Stimulated activated CD4-positive, alpha-beta T cell treated with anti-CD3 and anti-CD28 coated beads, Interleukin-12 subunit alpha, Interleukin-12 subunit beta, amount 100 ng/mL, for 48 hours (primary cell): ENCODE measurements around the gene SFXN4.

Experiments
- DNase-seq, 3 donors: peaks; one replicate each; pipeline ENCODE4 v3.0.0-alpha.2; 2020; ENCODE audit warnings: low read depth in 2 of 3, low spot score in 1 of 3

Gene SFXN4

DNA sequence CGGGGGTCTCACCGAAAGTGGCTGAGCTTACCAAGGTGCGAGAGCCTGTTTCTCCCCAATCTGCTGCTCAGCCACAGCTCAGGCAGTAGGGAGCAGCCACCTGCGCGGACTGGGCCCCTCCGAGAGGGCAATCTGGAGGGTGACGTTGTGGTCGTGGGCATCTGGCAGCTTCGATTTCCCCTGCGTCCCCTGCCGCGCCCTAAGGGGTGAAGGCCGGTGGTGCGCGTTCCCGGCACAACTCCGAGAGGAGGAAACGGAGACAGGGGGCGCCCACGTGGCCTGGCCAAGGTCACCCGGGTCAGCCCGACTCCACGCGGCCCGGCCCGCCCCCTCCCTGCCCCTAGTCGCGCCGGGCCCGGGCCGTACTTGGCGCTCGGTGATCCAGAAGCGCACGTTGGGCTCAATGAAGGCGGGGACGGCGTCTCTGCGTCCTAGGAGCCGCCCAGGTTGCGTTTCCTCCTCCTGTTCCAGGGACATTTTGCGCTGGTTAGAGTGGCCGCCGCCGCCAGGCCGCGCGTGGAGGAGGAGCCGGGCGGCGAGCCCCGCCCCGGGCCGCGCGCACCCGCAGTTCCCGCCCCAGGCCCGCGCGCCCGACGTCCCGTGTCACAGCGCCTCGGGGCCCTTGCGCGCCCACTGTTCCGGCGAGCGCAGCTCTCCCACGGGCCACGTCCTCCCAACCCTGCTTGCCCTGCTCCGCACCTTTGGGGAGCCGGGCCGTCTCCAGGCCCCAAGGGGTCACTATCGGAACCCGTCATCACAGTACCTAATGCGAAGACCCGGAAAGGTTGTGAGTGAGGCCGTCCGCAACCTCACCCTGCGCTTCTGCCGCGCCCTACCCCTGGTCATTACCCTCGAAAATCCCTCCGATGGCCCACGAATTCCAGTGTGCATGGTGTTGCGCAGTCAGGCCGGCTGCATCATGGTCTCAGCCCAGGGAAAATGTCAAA, at the start of gene SFXN4:
SFXN4 (minus strand) TSS at position 544 of the 947 bp plus-strand sequence; CDS start at position 477, 67 bp downstream.
- DNase-seq = peak; percentile 47 to 75 (median 66)

DNA sequence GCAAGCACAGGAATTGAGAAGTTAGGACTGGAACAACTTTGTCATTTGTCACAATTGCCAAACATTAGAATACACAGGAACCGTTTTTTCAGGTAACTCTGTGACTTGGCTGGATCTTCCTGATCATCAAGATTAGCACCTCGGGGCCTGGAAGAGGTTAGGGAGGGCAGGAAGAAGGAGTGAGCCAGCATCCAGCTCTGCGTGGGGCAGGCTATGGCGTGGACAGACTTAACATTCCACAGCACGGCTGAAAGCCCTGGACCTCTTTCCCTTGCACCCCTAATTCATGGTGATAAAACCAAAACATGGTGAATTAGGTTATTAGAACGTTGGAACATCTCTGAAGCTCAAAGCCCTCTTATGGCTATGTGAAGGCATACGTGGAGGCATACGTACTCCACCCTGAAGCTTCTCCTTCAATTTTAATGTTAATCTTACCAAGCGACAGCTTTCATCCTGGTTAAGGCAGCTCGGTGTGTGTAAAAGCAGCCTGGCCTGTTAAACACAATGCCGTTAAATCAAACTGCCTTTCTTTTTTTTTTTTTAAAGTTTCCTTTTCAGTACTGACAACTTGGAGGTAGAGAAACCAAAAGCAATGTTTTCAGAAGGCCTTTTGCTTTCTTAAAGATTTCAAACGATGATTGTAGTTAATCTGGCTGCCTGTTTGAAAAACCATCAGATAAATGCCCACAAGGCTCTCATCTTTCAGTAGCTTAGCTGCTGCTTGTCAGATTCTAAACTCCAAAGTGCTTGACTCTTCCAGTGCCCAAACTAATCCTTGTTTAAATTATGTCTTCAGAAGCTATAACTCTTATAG, 46.3 kb upstream of the SFXN4 start:
- DNase-seq = no peak

DNA sequence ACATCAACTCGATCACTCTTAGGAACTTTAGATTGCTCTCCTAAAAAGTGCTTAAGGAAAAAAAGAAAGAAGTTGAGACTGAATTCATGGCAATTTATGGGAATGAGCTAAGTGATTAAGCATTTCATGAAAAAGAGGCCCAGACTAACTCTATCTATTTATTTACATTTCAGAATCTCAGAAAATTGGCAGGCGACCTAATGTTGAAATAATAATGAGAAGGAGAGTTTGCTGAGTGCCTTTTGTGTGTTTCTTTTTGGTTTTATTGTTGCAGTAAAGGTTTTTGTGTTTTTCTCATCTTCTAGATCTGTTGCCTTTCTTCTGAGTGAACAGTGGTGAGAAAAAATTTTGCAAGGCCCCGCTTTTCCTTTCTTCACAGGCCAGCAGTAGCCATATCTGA, 45.7 kb upstream of the SFXN4 start:
- no peak for DNase-seq

GRCh38 chr10:119210633-119211032, 45.1 kb upstream of the SFXN4 start:
- no peak for DNase-seq

- no peak for DNase-seq
Measured at GRCh38 chr10:119209736-119210355, 44.3 kb upstream of the SFXN4 start.

GRCh38 chr10:119209035-119209735, 43.7 kb upstream of the SFXN4 start:
- peak in 2 of 3 donors; percentile 48 to 50 for DNase-seq

GRCh38 chr10:119208553-119208940, 43.0 kb upstream of the SFXN4 start:
- DNase-seq = no peak

DNA sequence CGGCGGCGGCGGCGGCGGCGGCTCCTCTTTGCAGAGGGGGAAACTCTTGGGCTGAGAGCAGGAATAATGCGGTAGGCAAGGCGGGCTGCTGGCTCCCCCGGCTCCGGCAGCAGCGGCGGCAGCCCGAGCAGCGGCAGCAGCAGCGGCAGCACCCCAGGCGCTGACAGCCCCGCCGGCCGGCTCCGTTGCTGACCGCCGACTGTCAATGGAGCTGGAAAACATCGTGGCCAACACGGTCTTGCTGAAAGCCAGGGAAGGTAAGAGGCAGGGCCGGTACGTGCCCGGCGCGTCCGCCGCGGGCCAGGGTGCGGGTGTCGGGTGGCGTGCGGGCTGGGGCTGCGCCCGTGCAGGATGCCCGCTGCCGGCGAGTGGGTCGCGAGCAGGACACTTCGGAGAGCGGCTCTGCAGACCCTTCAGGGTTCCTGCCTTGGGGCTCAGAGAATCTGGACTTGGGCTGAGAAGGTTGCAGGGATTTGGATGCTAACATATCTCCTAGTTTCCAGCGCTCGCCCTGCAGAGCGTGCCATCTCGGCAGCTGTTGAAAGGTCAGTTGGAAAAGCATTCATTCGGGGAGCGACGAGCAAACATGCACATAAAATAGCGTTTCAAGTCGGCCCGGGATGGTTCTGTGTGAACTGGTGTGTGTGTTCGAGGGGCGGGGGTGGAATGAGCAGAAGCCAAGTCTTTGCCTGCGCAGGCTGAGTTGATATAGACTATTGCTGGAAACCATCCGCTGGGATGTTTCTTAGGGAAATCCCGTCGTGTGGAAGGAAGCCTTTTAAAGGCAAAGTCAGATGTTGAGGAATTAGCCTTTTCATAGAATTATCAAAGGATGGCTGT, 42.4 kb upstream of the SFXN4 start:
- peak in 2 of 3 donors; percentile 19 to 37 for DNase-seq

DNA sequence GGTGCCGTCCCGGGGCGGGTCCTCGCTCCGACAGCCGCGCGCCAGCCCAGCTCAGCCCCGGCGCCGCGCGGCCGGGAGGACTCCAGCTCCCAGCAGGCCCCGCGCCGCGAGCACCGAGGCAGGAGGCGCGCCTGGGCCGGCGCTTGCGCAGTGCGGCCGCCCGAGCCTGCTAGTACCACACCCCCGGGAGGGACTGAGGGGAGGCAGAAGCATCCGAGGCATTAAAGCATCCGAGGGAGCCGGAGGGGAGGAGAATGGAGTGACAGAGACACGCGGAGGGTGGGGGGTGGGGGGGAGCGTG, 41.8 kb upstream of the SFXN4 start, which contains the start of gene GRK5:
GRK5 (plus strand) TSS at position 206 of the 301 bp plus-strand sequence. CDS start 347 bp downstream, outside the sequence.
- DNase-seq = peak; percentile 84 to 92 (median 90)

DNA sequence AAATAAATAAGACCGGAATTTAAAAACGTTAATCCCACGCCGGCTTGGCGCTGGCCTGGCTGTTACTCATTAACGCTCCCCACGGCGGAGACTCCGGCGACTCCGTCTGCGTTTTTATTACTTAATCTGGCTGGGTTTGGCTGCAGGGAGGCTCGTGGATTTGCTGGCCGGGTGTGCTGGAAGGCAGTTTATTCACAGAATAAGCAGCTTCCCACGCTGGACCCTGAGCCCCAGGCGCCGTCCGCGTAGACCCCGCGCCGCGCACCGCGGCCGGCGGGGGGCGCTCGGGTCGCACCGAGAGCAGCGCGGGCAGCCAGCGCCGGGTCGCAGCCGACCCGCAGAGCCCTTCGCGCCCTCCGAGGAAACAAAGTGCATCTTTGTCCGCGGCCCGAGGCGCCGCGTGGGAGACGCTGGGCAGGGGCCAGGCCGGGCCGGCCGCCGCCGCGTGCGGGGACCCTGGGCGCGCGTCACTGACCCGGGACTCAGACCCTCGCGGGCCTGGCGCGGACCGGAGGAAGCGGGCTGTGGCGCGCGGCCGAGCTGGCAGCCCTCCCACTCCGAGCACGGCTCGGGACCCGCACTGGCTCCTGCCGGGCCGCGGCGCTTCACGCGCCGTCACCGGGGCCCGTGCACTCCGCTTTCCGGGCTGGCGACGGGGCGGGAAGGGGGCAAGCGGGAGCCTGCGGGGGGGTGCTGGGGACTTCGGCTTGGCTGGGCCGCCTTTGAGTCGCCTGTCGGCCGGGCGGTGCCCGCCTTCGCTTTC, 41.3 kb upstream of the SFXN4 start:
- peak in 2 of 3 donors; percentile 38 to 65 for DNase-seq

- DNase-seq = peak in 2 of 3 donors; percentile 27 to 40
Measured at GRCh38 chr10:119205894-119206602, 40.5 kb upstream of the SFXN4 start.

- DNase-seq = no peak
Measured at GRCh38 chr10:119203006-119203405, 37.5 kb upstream of the SFXN4 start.

- no peak for DNase-seq
Measured at GRCh38 chr10:119201233-119201632, 35.7 kb upstream of the SFXN4 start.

GRCh38 chr10:119199231-119199992, 33.9 kb upstream of the SFXN4 start:
- DNase-seq = no peak

- no peak for DNase-seq
Measured at GRCh38 chr10:119198438-119198837, 32.9 kb upstream of the SFXN4 start.

- no peak for DNase-seq
Measured at GRCh38 chr10:119197921-119198320, 32.4 kb upstream of the SFXN4 start.

DNA sequence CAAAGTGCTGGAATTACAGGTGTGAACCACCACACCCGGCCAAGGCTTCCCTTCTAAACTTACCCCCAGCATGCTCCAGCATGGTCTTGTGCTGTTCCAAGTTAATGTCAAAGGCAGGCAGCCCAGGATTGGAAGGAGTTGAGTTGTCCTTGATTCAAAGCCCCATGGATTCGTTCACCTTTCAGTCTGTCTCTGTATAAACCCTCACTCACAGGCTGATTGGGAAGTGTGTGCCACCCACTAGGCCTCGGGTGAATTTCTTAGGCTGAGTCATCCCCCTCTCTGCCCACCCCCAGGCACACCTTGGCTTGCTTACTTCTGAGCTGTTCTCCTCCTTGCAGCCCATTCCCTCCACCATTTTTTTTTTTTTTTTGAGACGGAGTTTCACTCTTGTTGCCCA, 26.4 kb upstream of the SFXN4 start:
- DNase-seq = peak in 1 of 3 donors; percentile 22
